BLaER1 treated with 17β-estradiol and CSF1 and Interleukin-3, amounts not matched to agents 10 nM and 100 nM (cell line): Measurements from ENCODE around the gene NRL.

Source experiments
- H3K27ac ChIP-seq, 11 experiments: shearing (Covaris generic); formaldehyde crosslinking; 2 replicates each; pipeline ENCODE4 v1.8.1; 2022
- H3K27me3 ChIP-seq, 11 experiments: shearing (Covaris generic); formaldehyde crosslinking; 2 replicates each; pipeline ENCODE4 v1.8.1; 2022
- H3K36me3 ChIP-seq, 11 experiments: shearing (Covaris generic); formaldehyde crosslinking; 2 replicates each; pipeline ENCODE4 v1.8.1; 2022
- H3K4me1 ChIP-seq, 10 experiments: shearing (Covaris generic); formaldehyde crosslinking; 2 replicates each; pipeline ENCODE4 v1.8.1; 2022
- H3K4me2 ChIP-seq, 11 experiments: shearing (Covaris generic); formaldehyde crosslinking; 2 replicates each; pipeline ENCODE4 v1.8.1; 2022
- H3K4me3 ChIP-seq, 10 experiments: shearing (Covaris generic); formaldehyde crosslinking; 2 replicates each; pipeline ENCODE4 v1.8.1; 2022
- H3K9ac ChIP-seq, 11 experiments: shearing (Covaris generic); formaldehyde crosslinking; 2 replicates each; pipeline ENCODE4 v1.8.1; 2022
- H3K9me3 ChIP-seq, 11 experiments: shearing (Covaris generic); formaldehyde crosslinking; replicated peaks in 1 of 11; 2 replicates each; pipeline ENCODE4 v1.8.1; 2022
- H4K20me1 ChIP-seq, 11 experiments: shearing (Covaris generic); formaldehyde crosslinking; 2 replicates each; pipeline ENCODE4 v1.8.1; 2022
- Cebpa-rat ChIP-seq, 11 experiments: shearing (Covaris generic); IDR thresholded peaks; 2 replicates each; pipeline ENCODE4 v1.8.1; 2022

NRL gene

GRCh38 chr14:24132976-24133375 is 18.2 kb upstream of the NRL start:
- no peak for TF ChIP-seq Cebpa-rat (IDR thresholded peaks at IDR 0.05)
- H3K9ac ChIP-seq = no peak overlapping the region
- peaks cover 0 to 19% (median 16%) of the 10 kb centered on the region in 11 experiments; a peak in 15 of 22 replicates for H4K20me1 ChIP-seq
- no peaks in the 10 kb centered on the region for H3K9me3 ChIP-seq
- H3K36me3 ChIP-seq = peaks cover 7 to 12% (median 10%) of the 10 kb centered on the region in 11 experiments
- H3K4me1 ChIP-seq = peaks cover 29 to 38% (median 32%) of the 10 kb centered on the region in 10 experiments
- H3K27ac ChIP-seq = no peak overlapping the region
- no peak overlapping the region for H3K4me3 ChIP-seq
- no peak overlapping the region for H3K4me2 ChIP-seq
- H3K27me3 ChIP-seq = no peaks in the 10 kb centered on the region

- H3K9ac ChIP-seq = no peak overlapping the region
- no peak overlapping the region for H3K4me2 ChIP-seq
- peaks cover 0 to 3% (median 2%) of the 10 kb centered on the region in 11 experiments; a peak in 17 of 22 replicates for H3K36me3 ChIP-seq
- no peak overlapping the region for H3K4me3 ChIP-seq
- H3K27me3 ChIP-seq = no peaks in the 10 kb centered on the region
- TF ChIP-seq Cebpa-rat (IDR thresholded peaks at IDR 0.05) = no peak
- no peak overlapping the region for H3K27ac ChIP-seq
- H3K9me3 ChIP-seq = no peaks in the 10 kb centered on the region
- H3K4me1 ChIP-seq = peaks cover 21 to 38% (median 31%) of the 10 kb centered on the region in 10 experiments
- H4K20me1 ChIP-seq = peaks cover 0 to 11% (median 8%) of the 10 kb centered on the region in 11 experiments; a peak in 9 of 22 replicates
Observed at GRCh38 chr14:24132061-24132685, 17.4 kb upstream of the NRL start.

- H3K27ac ChIP-seq = no peak overlapping the region
Observed at GRCh38 chr14:24131549-24131966, 16.8 kb upstream of the NRL start.

GRCh38 chr14:24130717-24131548 is 16.2 kb upstream of the NRL start:
- Histone ChIP-seq H3K36me3 (no peaks in the 10 kb centered on the region; a peak in 1 of 22 replicates), H3K4me2 (peak overlapping the region in 10 of 11 experiments; percentile 12 to 52 (median 28); a peak in 14 of 22 replicates), H3K9me3 (no peaks in the 10 kb centered on the region), H3K27me3 (no peaks in the 10 kb centered on the region), H3K27ac (0 out of 22 replicates have a peak overlapping the region, but pooled peaks of 1 of the 11 experiments have one; percentile 14), H3K4me1 (peaks cover 14 to 41% (median 30%) of the 10 kb centered on the region in 10 experiments), H4K20me1 (no peaks in the 10 kb centered on the region; a peak in 1 of 22 replicates), H3K9ac (peak overlapping the region in 3 of 11 experiments; percentile 4 to 21 (median 13); a peak in 1 of 22 replicates), H3K4me3 (no peak overlapping the region)
- no peak for TF ChIP-seq Cebpa-rat (IDR thresholded peaks at IDR 0.05)

More at GRCh38 chr14:24131549-24131966, 16.8 kb upstream of the NRL start:
- no peaks in the 10 kb centered on the region; a peak in 1 of 22 replicates for H3K36me3 ChIP-seq
- TF ChIP-seq Cebpa-rat (IDR thresholded peaks at IDR 0.05) = no peak
- H3K27me3 ChIP-seq = no peaks in the 10 kb centered on the region
- H3K4me1 ChIP-seq = peaks cover 15 to 38% (median 27%) of the 10 kb centered on the region in 10 experiments
- H3K4me2 ChIP-seq = no peak overlapping the region
- no peak overlapping the region for H3K4me3 ChIP-seq
- peaks cover 0 to 4% (median 1%) of the 10 kb centered on the region in 11 experiments; a peak in 6 of 22 replicates for H4K20me1 ChIP-seq
- no peaks in the 10 kb centered on the region for H3K9me3 ChIP-seq
- no peak overlapping the region for H3K9ac ChIP-seq

- no peaks in the 10 kb centered on the region for H3K27me3 ChIP-seq
- H4K20me1 ChIP-seq = no peaks in the 10 kb centered on the region; a peak in 1 of 22 replicates
- no peaks in the 10 kb centered on the region; a peak in 1 of 22 replicates for H3K36me3 ChIP-seq
- TF ChIP-seq Cebpa-rat (IDR thresholded peaks at IDR 0.05) = no peak
- H3K4me3 ChIP-seq = no peak within 1 kb of the TSS
- peak within 1 kb of the TSS in 10 of 11 experiments; percentile 12 to 52 (median 28); a peak in 14 of 22 replicates for H3K4me2 ChIP-seq
- no peaks in the 10 kb centered on the region for H3K9me3 ChIP-seq
- 0 out of 22 replicates have a peak within 1 kb of the TSS, but pooled peaks of 1 of the 11 experiments have one; percentile 14 for H3K27ac ChIP-seq
- H3K4me1 ChIP-seq = peaks cover 11 to 43% (median 31%) of the 10 kb centered on the region in 10 experiments
- H3K9ac ChIP-seq = peak within 1 kb of the TSS in 3 of 11 experiments; percentile 4 to 21 (median 13); a peak in 1 of 22 replicates
Observed at GRCh38 chr14:24130380-24130716, 15.6 kb upstream of the NRL start, which contains the start of gene FITM1. TSS of gene FITM1 (plus strand) at chr14:24130659. CDS start at chr14:24131564, 905 bp downstream.

- H3K27ac ChIP-seq = no peak overlapping the region
- no peak overlapping the region for H3K4me3 ChIP-seq
- no peaks in the 10 kb centered on the region; a peak in 1 of 22 replicates for H4K20me1 ChIP-seq
- H3K9me3 ChIP-seq = no peaks in the 10 kb centered on the region
- H3K27me3 ChIP-seq = no peaks in the 10 kb centered on the region
- TF ChIP-seq Cebpa-rat (IDR thresholded peaks at IDR 0.05) = no peak
- H3K36me3 ChIP-seq = peaks cover 0 to 7% (median 4%) of the 10 kb centered on the region in 11 experiments; a peak in 12 of 22 replicates
- H3K4me2 ChIP-seq = no peak overlapping the region
- H3K4me1 ChIP-seq = peaks cover 8 to 40% (median 29%) of the 10 kb centered on the region in 10 experiments; a peak in 18 of 20 replicates
- no peak overlapping the region for H3K9ac ChIP-seq
Observed at GRCh38 chr14:24129410-24129998, 14.8 kb upstream of the NRL start.

- no peaks in the 10 kb centered on the region for H3K9me3 ChIP-seq
- peaks cover 8 to 40% (median 29%) of the 10 kb centered on the region in 10 experiments; a peak in 18 of 20 replicates for H3K4me1 ChIP-seq
- H3K27ac ChIP-seq = no peak overlapping the region
- H3K9ac ChIP-seq = peak overlapping the region in 1 of 11 experiments; percentile 36; a peak in 1 of 22 replicates
- no peak for TF ChIP-seq Cebpa-rat (IDR thresholded peaks at IDR 0.05)
- H3K4me2 ChIP-seq = peak overlapping the region in 8 of 11 experiments; percentile 16 to 62 (median 50); a peak in 15 of 22 replicates
- no peak overlapping the region for H3K4me3 ChIP-seq
- peaks cover 12 to 25% (median 22%) of the 10 kb centered on the region in 11 experiments for H3K36me3 ChIP-seq
- no peaks in the 10 kb centered on the region for H3K27me3 ChIP-seq
- no peaks in the 10 kb centered on the region; a peak in 1 of 22 replicates for H4K20me1 ChIP-seq
Observed at GRCh38 chr14:24127673-24128072, 12.9 kb upstream of the NRL start.

- no peak overlapping the region for H3K4me3 ChIP-seq
- peak overlapping the region in 6 of 11 experiments; percentile 16 to 62 (median 52); a peak in 10 of 22 replicates for H3K4me2 ChIP-seq
- H3K4me1 ChIP-seq = peaks cover 8 to 40% (median 29%) of the 10 kb centered on the region in 10 experiments; a peak in 18 of 20 replicates
- H3K27ac ChIP-seq = no peak overlapping the region
- peaks cover 20 to 32% (median 30%) of the 10 kb centered on the region in 11 experiments for H3K36me3 ChIP-seq
- H3K27me3 ChIP-seq = no peaks in the 10 kb centered on the region
- no peaks in the 10 kb centered on the region for H3K9me3 ChIP-seq
- no peaks in the 10 kb centered on the region; a peak in 1 of 22 replicates for H4K20me1 ChIP-seq
- TF ChIP-seq Cebpa-rat (IDR thresholded peaks at IDR 0.05) = no peak
- H3K9ac ChIP-seq = no peak overlapping the region
Observed at GRCh38 chr14:24126939-24127338, 12.2 kb upstream of the NRL start.
